B cell (primary cell): ENCODE data around the gene ZSCAN1.

Experiments used
- CTCF ChIP-seq: fragments of 200-600 bp; IDR thresholded peaks from one replicate; pipeline ENCODE4 v1.8.0; 2022; ENCODE audit warnings: antibody characterized with exemption, mild to moderate bottlenecking
- EZH2 ChIP-seq: IDR thresholded peaks from 2 replicates; pipeline ENCODE4 v1.6.1; 2012; ENCODE audit warnings: borderline replicate concordance, low read depth, mild to moderate bottlenecking, moderate library complexity, low read length; ENCODE audit not compliant: insufficient read depth, poor library complexity, severe bottlenecking

DNA sequence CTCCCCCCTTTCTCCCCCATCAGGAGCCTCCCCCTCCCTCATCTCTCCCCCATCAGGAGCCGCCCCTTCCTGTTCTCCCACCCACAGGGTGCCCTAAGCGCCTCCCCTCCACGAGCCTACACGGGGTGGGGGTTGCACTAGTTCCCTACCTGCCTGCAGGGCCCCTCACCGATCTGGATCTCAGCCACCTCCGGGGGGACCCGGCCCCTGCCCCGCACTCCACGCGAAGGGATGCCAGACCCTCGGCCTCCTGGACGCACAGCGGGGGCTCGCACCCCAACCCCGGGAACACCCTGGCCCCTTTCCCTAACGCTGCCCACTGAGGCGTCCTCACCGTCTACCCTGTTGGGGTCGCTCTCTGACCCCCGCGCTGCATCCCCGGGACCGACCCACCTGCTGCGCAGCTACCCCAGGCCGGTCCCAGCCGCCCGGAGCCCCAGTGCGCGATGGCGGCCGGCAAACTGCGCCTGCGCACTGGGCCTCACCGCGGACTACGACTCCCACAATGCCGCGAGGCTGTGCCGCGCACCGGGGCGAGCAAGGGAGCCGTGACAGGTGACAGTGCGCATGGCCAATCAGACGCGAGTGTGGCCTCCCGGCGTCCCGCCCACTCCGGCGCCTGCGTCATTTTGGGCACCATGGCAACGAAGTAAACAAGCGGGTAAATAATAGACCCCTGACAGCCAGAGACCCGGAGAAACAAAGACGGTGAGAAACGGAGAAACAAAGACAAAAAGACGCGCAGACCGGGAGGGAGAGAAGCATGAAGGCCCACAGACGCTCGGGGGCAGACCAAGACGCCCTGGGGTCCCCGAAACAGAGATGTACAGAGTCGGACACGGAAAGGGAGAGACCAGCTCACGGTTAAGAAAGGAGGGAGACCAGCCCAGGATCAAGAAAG, 64.2 kb downstream of the ZSCAN1 start, which contains the start of gene ZSCAN18:
- no peak for TF ChIP-seq EZH2
- TF ChIP-seq CTCF: no peak
